ENCODE measurements around the gene RFPL1.
A peak's percentile ranks its signal among the peaks of the same experiment; 100 is the strongest.
"Not testable (repeated sequence)": the region's sequence is repeated elsewhere in the genome, so short reads cannot be mapped to it uniquely, and the experiment has no call there.

RFPL1 gene

GRCh38 chr22:29479417-29480261 lies 41.3 kb downstream of the RFPL1 start, which contains the start of gene NEFH:
Gene NEFH, plus strand, starts transcription at chr22:29480218. Its CDS starts 45 bp downstream, at chr22:29480263.
- no peak for DNase-seq

GRCh38 chr22:29480262-29480511 lies 41.8 kb downstream of the RFPL1 start:
- no peak for DNase-seq

GRCh38 chr22:29480512-29481264 lies 42.3 kb downstream of the RFPL1 start:
- peak; percentile 80 for DNase-seq

GRCh38 chr22:29481265-29482000 lies 43.0 kb downstream of the RFPL1 start:
- DNase-seq: no peak

- DNase-seq: no peak
These were observed 43.9 kb downstream of the RFPL1 start for GRCh38 chr22:29482253-29482652.

DNA sequence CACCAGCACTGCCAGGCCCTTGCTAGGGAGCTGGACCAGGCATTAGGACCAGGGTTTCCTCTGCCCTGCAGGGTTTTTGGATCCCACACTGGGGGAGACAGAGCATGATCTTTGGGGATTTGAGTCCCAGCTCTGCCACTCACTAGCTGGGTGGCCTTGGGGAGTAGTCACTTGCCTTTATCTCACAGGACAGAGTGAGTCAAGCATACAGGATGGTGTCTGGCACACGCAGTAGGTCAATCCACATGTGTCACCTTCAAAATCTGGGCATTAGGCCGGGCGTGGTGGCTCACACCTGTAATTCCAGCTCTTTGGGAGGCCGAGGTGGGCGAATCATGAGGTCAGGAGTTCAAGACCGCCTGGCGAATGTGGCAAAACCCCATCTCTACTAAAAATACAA lies 44.3 kb downstream of the RFPL1 start:
- no peak for DNase-seq

- no peak for DNase-seq
These were observed 44.9 kb downstream of the RFPL1 start for GRCh38 chr22:29483254-29483653.

- DNase-seq: no peak
These were observed 46.3 kb downstream of the RFPL1 start for GRCh38 chr22:29484642-29485041.

GRCh38 chr22:29485448-29485847 lies 47.1 kb downstream of the RFPL1 start:
- no peak for DNase-seq

DNA sequence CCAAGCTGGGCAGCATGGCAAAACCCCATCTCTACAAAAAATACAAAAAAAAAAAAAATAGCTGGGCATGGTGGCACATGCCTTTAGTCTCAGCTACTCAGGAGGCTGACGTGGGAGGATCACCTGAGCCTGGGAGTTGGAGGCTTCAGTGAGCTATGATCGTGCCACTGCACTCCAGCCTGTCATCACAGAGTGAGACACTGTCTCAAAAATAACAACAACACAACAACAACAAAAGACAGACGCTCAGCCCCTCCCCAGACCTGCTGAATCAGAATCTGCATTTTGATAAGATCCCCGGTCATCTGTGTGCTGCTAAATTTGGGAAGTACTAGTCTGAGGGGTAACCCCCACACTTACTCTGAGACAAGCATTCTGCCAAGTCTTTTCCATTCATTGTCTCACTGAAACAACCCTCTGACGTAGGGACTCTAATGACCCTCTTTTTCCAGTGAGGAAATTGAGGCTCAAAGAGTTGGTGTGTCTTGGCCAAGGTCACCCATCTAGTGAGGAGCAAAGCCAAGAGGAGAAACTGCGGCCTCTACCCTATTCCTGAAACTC lies 49.1 kb downstream of the RFPL1 start:
- no peak for DNase-seq

DNA sequence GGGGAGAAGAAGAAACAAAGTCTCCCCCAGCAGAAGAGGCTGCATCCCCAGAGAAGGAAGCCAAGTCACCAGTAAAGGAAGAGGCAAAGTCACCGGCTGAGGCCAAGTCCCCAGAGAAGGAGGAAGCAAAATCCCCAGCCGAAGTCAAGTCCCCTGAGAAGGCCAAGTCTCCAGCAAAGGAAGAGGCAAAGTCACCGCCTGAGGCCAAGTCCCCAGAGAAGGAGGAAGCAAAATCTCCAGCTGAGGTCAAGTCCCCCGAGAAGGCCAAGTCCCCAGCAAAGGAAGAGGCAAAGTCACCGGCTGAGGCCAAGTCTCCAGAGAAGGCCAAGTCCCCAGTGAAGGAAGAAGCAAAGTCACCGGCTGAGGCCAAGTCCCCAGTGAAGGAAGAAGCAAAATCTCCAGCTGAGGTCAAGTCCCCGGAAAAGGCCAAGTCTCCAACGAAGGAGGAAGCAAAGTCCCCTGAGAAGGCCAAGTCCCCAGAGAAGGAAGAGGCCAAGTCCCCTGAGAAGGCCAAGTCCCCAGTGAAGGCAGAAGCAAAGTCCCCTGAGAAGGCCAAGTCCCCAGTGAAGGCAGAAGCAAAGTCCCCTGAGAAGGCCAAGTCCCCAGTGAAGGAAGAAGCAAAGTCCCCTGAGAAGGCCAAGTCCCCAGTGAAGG lies 50.9 kb downstream of the RFPL1 start:
- not testable (repeated sequence) for DNase-seq

GRCh38 chr22:29491012-29491411 lies 52.6 kb downstream of the RFPL1 start:
- DNase-seq: no peak
